IPS-NIHi11 (cell line): ENCODE results near the gene ZNF138.
"Not testable (repeated sequence)": the region's sequence is repeated elsewhere in the genome, so short reads cannot be mapped to it uniquely, and the experiment has no call there.

Experiments used
- DNase-seq: peaks from one replicate; pipeline ENCODE4 v3.0.0; 2012; ENCODE audit warnings: mixed read lengths, low spot score

The ZNF138 gene

GRCh38 chr7:64794171-64794844 lies at the start of gene ZNF138:
Gene ZNF138 (plus strand): TSS chr7:64794428. CDS start chr7:64794569, 141 bp downstream.
- DNase-seq, result peak; percentile 98

GRCh38 chr7:64744680-64745079 lies 49.5 kb upstream of the ZNF138 start:
- no peak for DNase-seq

- DNase-seq, result no peak
Measured at GRCh38 chr7:64747802-64748201, 46.4 kb upstream of the ZNF138 start.

- no peak for DNase-seq
Measured at GRCh38 chr7:64753032-64753431, 41.2 kb upstream of the ZNF138 start.

- DNase-seq, result no peak
Measured at GRCh38 chr7:64755865-64756264, 38.4 kb upstream of the ZNF138 start.

- DNase-seq, result no peak
Measured at GRCh38 chr7:64758151-64758550, 36.1 kb upstream of the ZNF138 start.

- DNase-seq, result no peak
Measured at GRCh38 chr7:64768824-64769223, 25.4 kb upstream of the ZNF138 start.

- DNase-seq, result no peak
Measured at GRCh38 chr7:64774204-64774842, 19.9 kb upstream of the ZNF138 start.

- DNase-seq, result no peak
Measured at GRCh38 chr7:64775289-64775688, 18.9 kb upstream of the ZNF138 start.

- DNase-seq, result not testable (repeated sequence)
Measured at GRCh38 chr7:64784842-64785241, 9.4 kb upstream of the ZNF138 start.

- DNase-seq, result no peak
Measured at GRCh38 chr7:64787295-64787694, 6.9 kb upstream of the ZNF138 start.

- DNase-seq, result not testable (repeated sequence)
Measured at GRCh38 chr7:64789241-64789640, 5.0 kb upstream of the ZNF138 start.

GRCh38 chr7:64793106-64793755 lies 997 bp upstream of the ZNF138 start:
- no peak for DNase-seq

GRCh38 chr7:64795176-64795575 lies 948 bp downstream of the ZNF138 start:
- DNase-seq, result no peak

- DNase-seq, result not testable (repeated sequence)
Measured at GRCh38 chr7:64799169-64799568, 4.9 kb downstream of the ZNF138 start.

GRCh38 chr7:64802699-64803098 lies 8.5 kb downstream of the ZNF138 start:
- DNase-seq, result no peak

GRCh38 chr7:64807731-64808365 lies 13.6 kb downstream of the ZNF138 start:
- no peak for DNase-seq

- no peak for DNase-seq
Measured at GRCh38 chr7:64811767-64812166, 17.5 kb downstream of the ZNF138 start.

GRCh38 chr7:64830926-64831325 lies 36.7 kb downstream of the ZNF138 start:
- no peak for DNase-seq

- DNase-seq, result no peak
Measured at GRCh38 chr7:64832136-64832535, 37.9 kb downstream of the ZNF138 start.

GRCh38 chr7:64834989-64835388 lies 40.8 kb downstream of the ZNF138 start:
- no peak for DNase-seq

GRCh38 chr7:64835856-64836255 lies 41.6 kb downstream of the ZNF138 start:
- not testable (repeated sequence) for DNase-seq

GRCh38 chr7:64838051-64838450 lies 43.8 kb downstream of the ZNF138 start:
- DNase-seq, result not testable (repeated sequence)
